ENCODE results near the gene GNA14. TPM values are rescaled to one million over a fixed set of nuclear protein-coding genes. Genes with fewer than 3 reads are reported as not detected.
"Not testable (repeated sequence)": the region's sequence is repeated elsewhere in the genome, so short reads cannot be mapped to it uniquely, and the experiment has no call there.

Gene GNA14
- total RNA-seq: not detected

DNA sequence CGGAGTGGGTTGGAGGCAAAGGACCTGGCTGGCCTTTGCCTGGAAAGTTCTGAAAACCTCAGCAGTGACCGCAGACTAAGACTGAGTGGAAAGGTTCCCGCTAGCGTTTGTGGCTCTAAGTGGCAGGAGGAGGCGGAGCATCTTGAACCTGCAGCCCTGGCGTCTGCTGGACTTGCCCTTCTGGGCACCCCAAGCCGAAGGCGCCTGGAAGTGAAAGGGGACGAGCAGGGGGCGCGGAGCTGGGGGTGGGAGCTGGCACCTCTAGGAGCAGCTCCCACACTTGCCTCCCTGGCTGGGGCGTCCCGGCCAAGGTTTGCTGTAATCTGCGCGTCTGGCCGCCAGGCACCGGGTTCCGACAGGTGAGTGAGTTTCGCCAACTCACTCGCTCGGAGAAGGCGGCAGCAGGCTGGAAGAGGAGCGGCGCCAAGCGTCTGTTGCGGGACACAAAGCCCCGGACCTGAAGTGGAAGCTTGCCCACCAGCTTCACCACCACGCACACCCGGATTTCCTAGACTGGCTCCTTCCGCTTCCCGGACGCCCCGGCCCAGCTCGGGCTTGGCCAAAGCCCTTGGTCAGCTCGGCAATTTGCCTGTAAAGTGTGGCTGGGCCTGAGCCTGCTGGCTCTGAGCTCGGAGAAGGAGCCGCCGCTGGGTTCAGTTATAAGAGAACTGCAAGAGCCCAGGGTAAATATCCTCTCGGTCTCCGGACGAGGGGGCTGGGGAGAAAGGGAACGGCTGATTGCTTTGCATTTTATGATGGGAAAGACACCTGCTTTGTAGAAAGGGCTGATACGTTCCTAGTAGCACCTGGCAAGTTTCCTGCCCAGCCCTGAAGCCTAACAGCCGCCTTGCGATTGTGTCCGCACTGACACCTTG, at the start of gene GNA14:
GNA14 (minus strand) TSS at position 89 of the 875 bp plus-strand sequence. CDS start 529 bp downstream, outside the sequence.
- H3K36me3 Mint-ChIP-seq (ENCODE audit: low read depth): no peaks in the 10 kb centered on the region
- H3K27me3 Mint-ChIP-seq: peaks cover 32% of the 10 kb centered on the region
- H3K4me1 Mint-ChIP-seq: peaks cover 4% of the 10 kb centered on the region
- no peak within 1 kb of the TSS for H3K27ac Mint-ChIP-seq
- H3K9me3 Mint-ChIP-seq: no peaks in the 10 kb centered on the region
- ATAC-seq (replicated peaks): peak; percentile 7
- H3K4me3 Mint-ChIP-seq: peak within 1 kb of the TSS; percentile 42

GRCh38 chr9:77697238-77697984, 49.3 kb upstream of the GNA14 start:
- no peaks in the 10 kb centered on the region for H3K36me3 Mint-ChIP-seq (ENCODE audit: low read depth)
- peaks cover 6% of the 10 kb centered on the region for H3K9me3 Mint-ChIP-seq
- H3K4me1 Mint-ChIP-seq: no peaks in the 10 kb centered on the region
- no peak overlapping the region for H3K27ac Mint-ChIP-seq
- no peak for ATAC-seq (replicated peaks)
- no peak overlapping the region for H3K4me3 Mint-ChIP-seq
- peaks cover 3% of the 10 kb centered on the region for H3K27me3 Mint-ChIP-seq

- H3K9me3 Mint-ChIP-seq; H3K27me3 Mint-ChIP-seq; H3K4me3 Mint-ChIP-seq; H3K36me3 Mint-ChIP-seq (ENCODE audit: low read depth); ATAC-seq (replicated peaks); H3K27ac Mint-ChIP-seq; H3K4me1 Mint-ChIP-seq: not testable (repeated sequence)
These were observed 42.6 kb upstream of the GNA14 start for GRCh38 chr9:77690723-77691122.

DNA sequence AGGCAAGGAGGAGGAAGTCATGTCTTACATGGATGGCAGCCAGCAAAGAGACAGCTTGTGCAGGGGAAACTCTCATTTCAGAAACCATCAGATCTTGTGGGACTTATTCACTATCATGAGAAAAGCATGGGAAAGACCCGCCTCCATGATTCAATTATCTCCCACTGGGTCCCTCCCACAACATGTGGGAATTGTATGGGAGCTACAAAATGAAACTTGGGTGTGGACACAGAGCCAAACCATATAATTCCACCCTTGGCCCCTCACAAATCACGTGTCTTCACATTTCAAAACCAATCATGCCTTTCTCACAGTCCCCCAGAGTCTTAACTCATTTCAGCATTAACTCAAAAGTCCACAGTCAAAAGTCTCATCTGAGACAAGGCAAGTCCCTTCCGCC, 42.0 kb upstream of the GNA14 start:
- not testable (repeated sequence) for H3K4me3 Mint-ChIP-seq; H3K9me3 Mint-ChIP-seq; H3K27ac Mint-ChIP-seq; ATAC-seq (replicated peaks); H3K27me3 Mint-ChIP-seq; H3K4me1 Mint-ChIP-seq; H3K36me3 Mint-ChIP-seq (ENCODE audit: low read depth)

DNA sequence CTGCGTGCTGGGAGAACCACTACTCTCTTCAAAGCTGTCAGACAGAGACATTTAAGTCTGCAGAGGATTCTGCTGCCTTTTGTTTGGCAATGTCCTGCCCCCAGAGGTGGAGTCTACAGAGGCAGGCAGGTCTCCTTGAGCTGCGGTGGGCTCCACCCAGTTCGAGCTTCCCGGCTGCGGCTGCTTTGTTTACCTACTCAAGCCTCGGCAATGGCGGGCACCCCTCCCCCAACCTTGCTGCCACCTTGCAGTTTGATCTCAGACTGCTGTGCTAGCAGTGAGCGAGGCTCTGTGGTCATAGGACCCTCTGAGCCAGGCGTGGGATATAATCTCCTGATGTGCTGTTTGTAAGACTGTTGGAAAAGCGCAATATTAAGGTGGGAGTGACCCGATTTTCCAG, 39.6 kb upstream of the GNA14 start:
- ATAC-seq (replicated peaks); H3K36me3 Mint-ChIP-seq (ENCODE audit: low read depth); H3K27me3 Mint-ChIP-seq; H3K9me3 Mint-ChIP-seq; H3K4me3 Mint-ChIP-seq; H3K4me1 Mint-ChIP-seq; H3K27ac Mint-ChIP-seq: not testable (repeated sequence)

DNA sequence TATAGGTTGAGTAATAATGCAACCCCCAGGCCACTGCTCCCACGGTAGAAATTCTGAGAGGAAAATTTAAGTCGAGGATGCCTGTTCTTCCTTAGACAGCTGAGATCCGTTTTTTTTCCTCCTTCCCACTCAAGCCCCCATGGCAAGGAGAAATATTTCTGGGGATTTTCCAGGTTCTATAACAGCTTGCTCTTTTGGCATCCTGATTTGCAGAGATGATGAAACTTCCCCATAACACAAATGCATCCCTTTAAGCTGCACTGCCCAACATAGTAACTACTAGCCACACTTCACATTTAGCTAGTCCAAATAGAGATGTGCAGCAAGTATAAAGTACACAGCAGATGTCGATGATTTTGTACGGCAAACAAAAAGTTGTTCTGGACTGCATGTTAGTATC, 32.5 kb upstream of the GNA14 start:
- Mint-ChIP-seq H3K4me3 (no peak overlapping the region), H3K4me1 (no peaks in the 10 kb centered on the region), H3K9me3 (no peaks in the 10 kb centered on the region), H3K27ac (no peak overlapping the region), H3K36me3 (ENCODE audit: low read depth) (no peaks in the 10 kb centered on the region), H3K27me3 (no peaks in the 10 kb centered on the region)
- ATAC-seq (replicated peaks): no peak

GRCh38 chr9:77679661-77680368, 31.7 kb upstream of the GNA14 start:
- Mint-ChIP-seq H3K27ac (no peak overlapping the region), H3K4me3 (no peak overlapping the region)

GRCh38 chr9:77679088-77679487, 31.0 kb upstream of the GNA14 start:
- Mint-ChIP-seq H3K27me3 (no peaks in the 10 kb centered on the region), H3K36me3 (ENCODE audit: low read depth) (no peaks in the 10 kb centered on the region), H3K9me3 (no peaks in the 10 kb centered on the region), H3K4me1 (no peaks in the 10 kb centered on the region), H3K4me3 (no peak overlapping the region), H3K27ac (no peak overlapping the region)
- no peak for ATAC-seq (replicated peaks)

More at GRCh38 chr9:77679661-77680368, 31.7 kb upstream of the GNA14 start:
- Mint-ChIP-seq H3K36me3 (ENCODE audit: low read depth) (no peaks in the 10 kb centered on the region), H3K9me3 (no peaks in the 10 kb centered on the region), H3K27me3 (no peaks in the 10 kb centered on the region), H3K4me1 (no peaks in the 10 kb centered on the region)
- ATAC-seq (replicated peaks): no peak

DNA sequence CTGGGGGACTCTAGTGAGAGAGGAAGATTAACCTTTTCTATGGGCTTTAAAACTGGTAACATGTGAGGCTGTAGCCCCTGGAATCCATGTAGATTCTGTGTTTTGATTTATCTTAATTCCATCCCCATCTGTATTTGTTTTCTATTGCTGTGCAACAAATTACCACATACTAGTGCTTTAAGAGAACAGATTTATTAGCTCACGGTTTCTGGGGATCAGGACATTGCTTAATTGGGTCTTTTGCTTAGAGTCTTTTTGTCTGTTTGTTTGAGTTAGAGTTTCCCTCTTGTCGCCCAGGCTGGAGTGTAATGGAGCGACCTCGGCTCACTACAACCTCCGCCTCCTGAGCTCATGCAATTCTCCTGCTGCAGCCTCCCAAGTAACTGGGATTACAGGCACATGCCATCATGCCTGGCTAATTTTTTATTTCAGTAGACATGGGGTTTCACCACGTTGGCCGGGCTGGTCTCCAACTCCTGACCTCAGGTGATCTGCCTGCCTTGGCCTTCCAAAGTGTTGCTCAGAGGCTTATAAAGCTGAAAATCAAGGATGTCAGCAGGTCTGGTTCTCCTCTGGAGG, 29.9 kb upstream of the GNA14 start:
- Mint-ChIP-seq H3K36me3 (ENCODE audit: low read depth) (no peaks in the 10 kb centered on the region), H3K4me1 (no peaks in the 10 kb centered on the region), H3K9me3 (no peaks in the 10 kb centered on the region), H3K4me3 (no peak overlapping the region), H3K27me3 (no peaks in the 10 kb centered on the region), H3K27ac (no peak overlapping the region)
- ATAC-seq (replicated peaks): no peak

DNA sequence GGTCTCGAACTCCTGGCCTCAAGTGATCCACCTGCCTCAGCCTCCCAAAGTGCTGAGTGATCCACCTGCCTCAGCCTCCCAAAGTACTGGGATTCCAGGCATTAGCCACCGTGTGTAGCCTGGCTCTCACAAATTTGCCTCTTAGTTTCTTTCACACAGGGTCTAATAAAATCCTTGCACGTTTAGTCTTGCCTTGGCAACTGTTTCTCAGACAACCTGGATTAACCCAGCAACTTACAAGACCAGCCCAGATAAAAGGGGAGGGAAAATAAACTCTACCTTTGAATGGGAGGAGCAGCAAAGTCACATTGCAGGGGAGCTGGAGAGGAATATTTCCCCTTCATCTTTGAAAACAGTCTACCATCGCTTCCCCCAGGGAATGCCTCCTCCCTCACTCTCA, 29.3 kb upstream of the GNA14 start:
- Mint-ChIP-seq H3K4me3 (no peak overlapping the region), H3K36me3 (ENCODE audit: low read depth) (no peaks in the 10 kb centered on the region), H3K9me3 (no peaks in the 10 kb centered on the region), H3K27me3 (no peaks in the 10 kb centered on the region), H3K27ac (no peak overlapping the region), H3K4me1 (no peaks in the 10 kb centered on the region)
- no peak for ATAC-seq (replicated peaks)

DNA sequence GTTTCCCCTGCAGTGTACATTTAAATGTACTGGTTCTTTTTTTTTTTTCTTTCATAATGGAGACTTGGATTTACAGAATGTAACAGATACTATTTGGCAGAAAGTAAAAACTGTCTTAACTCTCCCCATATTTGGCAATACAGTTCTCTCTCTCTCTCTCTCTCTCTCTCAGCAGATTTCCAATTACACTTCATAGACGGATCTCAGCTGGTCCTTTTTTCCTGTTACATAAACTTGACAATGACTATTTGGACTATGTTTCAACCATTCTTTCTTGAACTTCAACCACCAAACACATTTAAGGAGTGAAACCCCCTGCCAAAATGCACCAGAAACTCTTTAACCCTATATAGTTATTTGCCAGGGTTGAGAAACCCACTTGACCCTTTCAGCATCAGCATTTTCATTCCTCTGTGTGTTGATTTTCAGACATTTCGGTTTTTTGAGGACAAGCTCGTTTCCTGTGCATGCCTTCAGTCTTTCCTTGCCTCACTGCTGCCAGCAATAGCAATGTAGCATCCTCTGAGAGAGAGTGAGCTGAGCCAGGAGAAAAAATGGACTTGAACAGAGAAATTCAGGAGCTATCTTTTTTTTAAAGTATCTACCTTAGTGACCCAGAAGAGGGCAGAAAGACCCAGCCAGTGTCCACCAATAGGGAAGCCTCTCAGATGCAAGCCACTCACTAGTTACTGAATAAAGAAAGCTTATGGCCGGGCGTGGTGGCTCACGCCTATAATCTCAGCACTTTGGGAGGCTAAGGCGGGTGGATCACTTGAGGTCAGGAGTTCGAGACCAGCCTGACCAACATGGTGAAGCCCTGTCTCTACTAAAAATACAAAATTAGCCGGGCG, 26.0 kb upstream of the GNA14 start:
- H3K27me3 Mint-ChIP-seq: peaks cover 3% of the 10 kb centered on the region
- H3K27ac Mint-ChIP-seq: no peak overlapping the region

GRCh38 chr9:77672183-77672582, 24.1 kb upstream of the GNA14 start:
- no peak for ATAC-seq (replicated peaks)
- Mint-ChIP-seq H3K27ac (no peak overlapping the region), H3K9me3 (no peaks in the 10 kb centered on the region), H3K4me1 (no peaks in the 10 kb centered on the region), H3K27me3 (peaks cover 12% of the 10 kb centered on the region), H3K36me3 (ENCODE audit: low read depth) (no peaks in the 10 kb centered on the region), H3K4me3 (no peak overlapping the region)

More for the DNA sequence above, 26.0 kb upstream of the GNA14 start:
- H3K36me3 Mint-ChIP-seq (ENCODE audit: low read depth): no peaks in the 10 kb centered on the region
- H3K9me3 Mint-ChIP-seq: no peaks in the 10 kb centered on the region
- no peak overlapping the region for H3K4me3 Mint-ChIP-seq
- H3K4me1 Mint-ChIP-seq: no peaks in the 10 kb centered on the region
- ATAC-seq (replicated peaks): no peak

DNA sequence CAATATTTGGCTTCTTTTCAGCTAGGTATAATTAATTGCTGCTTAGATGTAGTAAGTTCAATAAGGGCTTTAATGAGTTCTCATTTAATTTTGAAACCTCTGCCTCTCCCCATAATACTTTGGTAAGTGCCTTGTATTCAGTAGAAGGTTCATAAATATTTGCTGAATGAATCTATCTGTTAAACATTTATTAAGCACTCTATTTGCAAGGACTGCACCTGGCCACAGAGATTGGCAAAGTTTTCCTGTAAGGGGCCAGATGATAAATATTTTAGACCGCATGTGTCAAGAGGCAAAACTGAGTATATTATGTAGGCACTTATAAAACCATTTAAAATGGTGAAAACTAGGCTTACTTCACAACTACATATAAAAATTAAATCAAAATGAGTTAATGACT, 19.0 kb upstream of the GNA14 start:
- peaks cover 15% of the 10 kb centered on the region for H3K27me3 Mint-ChIP-seq
- no peak overlapping the region for H3K27ac Mint-ChIP-seq
- no peaks in the 10 kb centered on the region for H3K36me3 Mint-ChIP-seq (ENCODE audit: low read depth)
- no peaks in the 10 kb centered on the region for H3K9me3 Mint-ChIP-seq
- ATAC-seq (replicated peaks): no peak
- no peaks in the 10 kb centered on the region for H3K4me1 Mint-ChIP-seq
- no peak overlapping the region for H3K4me3 Mint-ChIP-seq

DNA sequence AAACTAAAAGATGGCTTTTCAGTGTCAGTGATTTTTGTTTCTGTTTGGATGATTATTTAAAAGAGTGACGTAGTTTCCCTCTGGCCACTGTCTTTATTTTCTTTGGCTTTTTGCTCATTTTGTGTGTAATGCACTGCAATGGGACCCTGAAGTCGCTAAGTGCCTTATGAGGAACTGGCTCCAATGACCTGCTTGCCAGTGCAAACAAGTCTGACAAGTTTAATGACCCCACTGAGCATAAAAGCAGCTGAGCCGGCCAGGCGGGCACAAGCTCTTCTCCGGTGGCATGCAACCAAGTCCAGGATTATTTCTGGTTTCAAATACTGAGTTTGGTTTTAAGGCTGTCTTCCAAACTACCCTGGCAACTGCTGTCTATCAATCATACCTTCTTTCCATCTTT, 15.6 kb upstream of the GNA14 start:
- no peak overlapping the region for H3K27ac Mint-ChIP-seq
- H3K4me3 Mint-ChIP-seq: no peak overlapping the region
- H3K27me3 Mint-ChIP-seq: peaks cover 11% of the 10 kb centered on the region
- H3K4me1 Mint-ChIP-seq: no peaks in the 10 kb centered on the region
- H3K9me3 Mint-ChIP-seq: no peaks in the 10 kb centered on the region
- no peaks in the 10 kb centered on the region for H3K36me3 Mint-ChIP-seq (ENCODE audit: low read depth)
- no peak for ATAC-seq (replicated peaks)

All from activated T-helper 17 cell treated with anti-CD3 and anti-CD28 coated beads, Interleukin-2, amount 50 U/mL, for 72 hours (primary cell).